BJ (cell line): ENCODE measurements around the gene IFI27L2. TPM values are rescaled to one million over a fixed set of nuclear protein-coding genes. Genes with fewer than 3 reads are reported as not detected.

Experiments used
- CTCF ChIA-PET: fragments of 350-600 bp; formaldehyde crosslinking; extraction: SDS; loops from one replicate; lab custom pipeline; 2021; ENCODE audit warnings: antibody characterized with exemption, inconsistent platforms; lab: Yijun Ruan, JAX
- POLR2A ChIA-PET: fragments of 300-600 bp; sonication (Branson Sonifier 250); formaldehyde crosslinking; extraction: SDS; loops from one replicate; lab custom pipeline; 2021; ENCODE audit warnings: antibody characterized with exemption; lab: Charles Lee
- DNase-seq: peaks from one replicate; pipeline ENCODE4 v3.0.0-alpha.2; 2011; ENCODE audit warnings: low read depth
- H3K27me3 ChIP-seq: 2 replicates; pipeline ENCODE4 v1.6.0; 2011; ENCODE audit warnings: low read length; ENCODE audit not compliant: control insufficient read depth, insufficient read depth
- H3K36me3 ChIP-seq: 2 replicates; pipeline ENCODE4 v1.5.1; 2011; ENCODE audit warnings: low read length; ENCODE audit not compliant: control insufficient read depth, insufficient read depth
- H3K4me3 ChIP-seq: 2 replicates; pipeline ENCODE4 v1.5.1; 2011; ENCODE audit warnings: low read depth, mild to moderate bottlenecking, control low read depth, low read length
- polyA plus RNA-seq: library from polyadenylated mRNA; depleted of rRNA; stranded (reverse); fragments of >200 nt; gene quantifications from 2 replicates; pipeline ENCODE4 v1.2.3, GENCODE V29; 2011
- TF ChIP-seq, protein P1 (sequence below): IDR thresholded peaks from 2 replicates; pipeline ENCODE4 v1.5.1; 2011; ENCODE audit warnings: low read depth, mild to moderate bottlenecking, control low read depth, inconsistent platforms, low read length, moderate library complexity; ENCODE audit not compliant: insufficient read depth

The IFI27L2 gene
- polyA plus RNA-seq, 1 experiment = 201 TPM

DNA sequence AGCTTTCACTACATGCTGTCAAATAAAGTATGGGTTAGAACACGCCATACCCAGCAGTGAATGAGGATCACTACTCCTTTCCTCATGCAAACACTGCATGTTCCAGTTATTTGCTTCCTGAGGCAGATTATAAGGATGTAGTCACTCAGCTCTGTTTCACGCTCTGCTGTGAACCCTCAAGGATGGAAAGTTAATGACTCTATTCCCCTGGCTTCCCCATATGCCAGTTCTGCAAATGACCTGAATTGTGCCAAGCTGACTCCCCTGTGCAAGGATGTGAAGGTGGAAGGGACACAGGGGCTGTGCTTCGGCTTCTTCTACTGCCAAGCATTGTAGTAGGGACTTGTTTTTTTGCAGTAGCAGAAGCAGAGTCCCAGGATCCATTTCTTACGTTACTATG lies 41.5 kb downstream of the IFI27L2 start:
- ChIA-PET CTCF (interaction anchor here (0.6 to 1.4 kb wide), 4 partner anchors 22 to 93 kb away, joined by 3 to 5 read pairs (median 4); no protein-coding TSS in a partner anchor), POLR2A (no interaction called here)
- H3K4me3 ChIP-seq = no peak overlapping the region
- TF ChIP-seq, protein P1, sequence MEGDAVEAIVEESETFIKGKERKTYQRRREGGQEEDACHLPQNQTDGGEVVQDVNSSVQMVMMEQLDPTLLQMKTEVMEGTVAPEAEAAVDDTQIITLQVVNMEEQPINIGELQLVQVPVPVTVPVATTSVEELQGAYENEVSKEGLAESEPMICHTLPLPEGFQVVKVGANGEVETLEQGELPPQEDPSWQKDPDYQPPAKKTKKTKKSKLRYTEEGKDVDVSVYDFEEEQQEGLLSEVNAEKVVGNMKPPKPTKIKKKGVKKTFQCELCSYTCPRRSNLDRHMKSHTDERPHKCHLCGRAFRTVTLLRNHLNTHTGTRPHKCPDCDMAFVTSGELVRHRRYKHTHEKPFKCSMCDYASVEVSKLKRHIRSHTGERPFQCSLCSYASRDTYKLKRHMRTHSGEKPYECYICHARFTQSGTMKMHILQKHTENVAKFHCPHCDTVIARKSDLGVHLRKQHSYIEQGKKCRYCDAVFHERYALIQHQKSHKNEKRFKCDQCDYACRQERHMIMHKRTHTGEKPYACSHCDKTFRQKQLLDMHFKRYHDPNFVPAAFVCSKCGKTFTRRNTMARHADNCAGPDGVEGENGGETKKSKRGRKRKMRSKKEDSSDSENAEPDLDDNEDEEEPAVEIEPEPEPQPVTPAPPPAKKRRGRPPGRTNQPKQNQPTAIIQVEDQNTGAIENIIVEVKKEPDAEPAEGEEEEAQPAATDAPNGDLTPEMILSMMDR = no peak
- DNase-seq = no peak
- no peaks in the 10 kb centered on the region for H3K36me3 ChIP-seq
- no peaks in the 10 kb centered on the region for H3K27me3 ChIP-seq

- CTCF ChIA-PET = interaction anchor here (2.0 to 3.6 kb wide), 2 partner anchors 9 to 55 kb away, joined by 9 to 15 read pairs; no protein-coding TSS in a partner anchor
- POLR2A ChIA-PET = interaction anchor here (0.7 to 0.8 kb wide), 2 partner anchors 17 to 55 kb away, joined by 5 read pairs; no protein-coding TSS in a partner anchor
These were observed 48.0 kb downstream of the IFI27L2 start for GRCh38 chr14:94081386-94081820.

GRCh38 chr14:94080621-94081385 lies 48.6 kb downstream of the IFI27L2 start, which contains the start of the genes DDX24 and IFI27L1:
DDX24 (minus strand) TSS chr14:94081202; CDS start chr14:94079742, 1,460 bp downstream.
IFI27L1 (plus strand) TSS chr14:94081310; CDS start chr14:94096938, 15,628 bp downstream.
- peak within 1 kb of the TSS; percentile 74 for H3K4me3 ChIP-seq
- DNase-seq = peak; percentile 68
- H3K27me3 ChIP-seq = no peaks in the 10 kb centered on the region
- CTCF ChIA-PET = interaction anchor here (2.0 to 3.6 kb wide), 2 partner anchors 9 to 56 kb away, joined by 9 to 15 read pairs; no protein-coding TSS in a partner anchor
- H3K36me3 ChIP-seq = peaks cover 2% of the 10 kb centered on the region
- POLR2A ChIA-PET = interaction anchor here (0.7 to 0.8 kb wide), 2 partner anchors 18 to 56 kb away, joined by 5 read pairs; no protein-coding TSS in a partner anchor
- TF ChIP-seq, protein P1 = no peak

More at GRCh38 chr14:94081386-94081820, 48.0 kb downstream of the IFI27L2 start:
- no peak for DNase-seq
- Histone ChIP-seq H3K36me3 (peaks cover 2% of the 10 kb centered on the region), H3K4me3 (peak overlapping the region; percentile 74), H3K27me3 (no peaks in the 10 kb centered on the region)
- TF ChIP-seq, protein P1 = no peak

- CTCF ChIA-PET = interaction anchor here (1.8 to 3.6 kb wide), 3 partner anchors 10 to 57 kb away, joined by 5 to 15 read pairs (median 9); no protein-coding TSS in a partner anchor
- POLR2A ChIA-PET = no interaction called here
- Histone ChIP-seq H3K36me3 (peaks cover 2% of the 10 kb centered on the region), H3K4me3 (peak overlapping the region; percentile 74), H3K27me3 (no peaks in the 10 kb centered on the region)
- TF ChIP-seq, protein P1 = no peak
- DNase-seq = no peak
These were observed 49.3 kb downstream of the IFI27L2 start for GRCh38 chr14:94079891-94080620.
